Effector CD4-positive, alpha-beta T cell (primary cell): Measurements from ENCODE around the gene KLK10.

Source experiments
- DNase-seq: peaks from one replicate; pipeline ENCODE4 v3.0.0-alpha.2; 2020

Gene KLK10

GRCh38 chr19:50963381-50963780, 56.1 kb downstream of the KLK10 start:
- no peak for DNase-seq
